Measurements from ENCODE around the gene ETV2.

The ETV2 gene

GRCh38 chr19:35628565-35629331 lies 12.8 kb upstream of the ETV2 start, which contains the start of gene RBM42:
Gene RBM42 (plus strand): TSS chr19:35629036. CDS start chr19:35629154, 118 bp downstream.
- DNase-seq (ENCODE audit: low read depth): peak; percentile 99
- TF ChIP-seq CTCF (IDR thresholded peaks at IDR 0.05; ENCODE audit: low read length, missing control alignments): no peak
- peak within 1 kb of the TSS; percentile 97 for H3K4me3 ChIP-seq (replicated peaks; ENCODE audit: low read depth, low read length)

DNA sequence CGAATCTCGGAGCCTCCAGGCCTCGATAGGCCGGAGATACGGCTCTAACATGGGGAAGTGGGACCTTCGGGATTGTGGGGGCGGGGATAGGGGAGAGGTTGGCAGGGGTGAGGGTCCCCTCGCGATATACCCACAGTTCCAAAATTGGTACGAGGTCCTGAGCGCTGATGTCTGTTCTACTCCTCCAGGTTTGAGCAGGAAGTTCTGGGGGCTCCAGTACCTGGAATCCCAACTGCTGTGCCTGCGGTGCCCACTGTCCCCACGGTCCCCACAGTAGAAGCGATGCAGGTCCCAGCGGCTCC lies 12.3 kb upstream of the ETV2 start:
- DNase-seq (ENCODE audit: low read depth): no peak
- no peak for TF ChIP-seq CTCF (IDR thresholded peaks at IDR 0.05; ENCODE audit: low read length, missing control alignments)

DNA sequence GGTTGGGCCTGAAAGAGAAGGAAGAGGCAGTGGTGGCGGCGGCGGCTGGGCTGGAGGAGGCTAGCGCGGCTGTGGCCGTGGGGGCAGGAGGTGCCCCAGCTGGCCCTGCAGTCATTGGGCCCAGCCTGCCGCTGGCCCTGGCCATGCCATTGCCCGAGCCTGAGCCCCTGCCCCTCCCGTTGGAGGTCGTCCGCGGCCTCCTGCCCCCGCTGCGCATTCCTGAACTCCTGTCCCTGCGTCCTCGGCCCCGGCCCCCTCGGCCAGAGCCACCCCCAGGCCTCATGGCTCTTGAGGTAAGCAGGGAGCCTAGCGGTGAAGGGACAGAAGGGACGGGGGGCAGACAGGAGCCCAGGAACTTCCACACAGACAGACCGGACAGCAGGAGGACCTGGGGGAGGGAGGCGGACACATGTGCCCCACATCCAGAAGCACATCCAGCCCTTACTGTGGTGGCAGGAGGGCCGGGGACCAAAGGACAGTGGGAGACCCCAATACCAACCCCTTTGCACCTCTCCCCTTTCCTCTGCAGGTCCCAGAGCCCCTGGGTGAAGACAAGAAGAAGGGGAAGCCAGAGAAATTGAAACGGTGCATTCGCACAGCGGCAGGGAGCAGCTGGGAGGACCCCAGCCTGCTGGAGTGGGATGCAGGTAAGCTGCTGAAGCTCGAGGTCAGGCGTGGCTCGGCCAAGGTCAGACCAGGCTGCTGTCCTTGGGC lies 7.7 kb upstream of the ETV2 start:
- H3K4me3 ChIP-seq (replicated peaks; ENCODE audit: low read depth, low read length): no peak overlapping the region
- DNase-seq (ENCODE audit: low read depth): no peak
- no peak for TF ChIP-seq CTCF (IDR thresholded peaks at IDR 0.05; ENCODE audit: low read length, missing control alignments)

More for the DNA sequence above, 12.3 kb upstream of the ETV2 start:
- H3K4me3 ChIP-seq (replicated peaks; ENCODE audit: low read depth, low read length): peak overlapping the region; percentile 97

DNA sequence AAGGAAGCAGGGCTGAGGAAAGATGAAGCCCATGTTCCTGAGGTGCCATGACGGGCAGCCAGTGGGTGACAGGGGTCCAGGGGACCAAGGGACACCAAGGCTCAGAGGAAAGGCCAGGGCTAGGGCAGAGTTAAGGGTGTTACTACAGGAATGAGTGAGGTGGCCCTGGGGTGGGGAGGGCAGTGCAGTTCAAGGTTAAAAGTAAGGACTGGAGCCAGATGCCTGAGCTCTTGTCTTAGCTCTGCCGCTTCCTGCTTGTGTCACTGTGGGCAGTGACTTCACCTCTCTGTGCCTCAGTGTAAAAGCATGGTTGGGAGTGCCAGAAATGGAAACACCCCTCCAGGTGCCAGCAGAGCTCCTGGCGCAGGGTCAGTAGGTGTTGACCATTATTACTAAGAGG lies 4.9 kb upstream of the ETV2 start:
- DNase-seq (ENCODE audit: low read depth): no peak
- no peak overlapping the region for H3K4me3 ChIP-seq (replicated peaks; ENCODE audit: low read depth, low read length)
- TF ChIP-seq CTCF (IDR thresholded peaks at IDR 0.05; ENCODE audit: low read length, missing control alignments): no peak

DNA sequence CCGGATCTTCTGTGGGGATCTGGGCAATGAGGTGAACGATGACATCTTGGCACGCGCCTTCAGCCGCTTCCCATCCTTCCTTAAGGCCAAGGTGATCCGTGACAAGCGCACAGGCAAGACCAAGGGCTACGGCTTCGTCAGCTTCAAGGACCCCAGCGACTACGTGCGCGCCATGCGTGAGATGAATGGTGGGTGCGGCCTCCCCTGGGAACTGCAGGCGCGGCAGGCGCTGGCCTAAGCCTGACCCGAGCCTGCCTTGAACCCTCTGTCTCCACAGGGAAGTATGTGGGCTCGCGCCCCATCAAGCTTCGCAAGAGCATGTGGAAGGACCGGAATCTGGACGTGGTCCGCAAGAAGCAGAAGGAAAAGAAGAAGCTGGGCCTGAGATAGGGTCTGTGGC lies 4.4 kb upstream of the ETV2 start:
- TF ChIP-seq CTCF (IDR thresholded peaks at IDR 0.05; ENCODE audit: low read length, missing control alignments): no peak
- no peak for DNase-seq (ENCODE audit: low read depth)
- H3K4me3 ChIP-seq (replicated peaks; ENCODE audit: low read depth, low read length): no peak overlapping the region

DNA sequence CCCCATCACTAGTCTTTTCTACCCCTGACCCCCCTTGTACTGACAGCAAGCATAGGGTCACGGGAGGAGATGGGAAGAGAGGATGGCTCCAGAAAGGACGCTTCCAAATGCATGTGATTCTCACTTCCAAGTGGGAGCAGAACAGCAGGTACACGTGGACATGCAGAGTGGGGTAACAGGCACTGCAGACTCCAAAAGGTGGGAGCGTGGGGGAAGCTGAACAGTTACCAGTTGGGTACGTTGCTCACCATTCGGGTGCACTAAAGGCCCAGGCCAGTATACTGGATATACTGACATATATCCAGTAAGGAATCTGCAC lies 2.3 kb upstream of the ETV2 start:
- no peak for DNase-seq (ENCODE audit: low read depth)
- TF ChIP-seq CTCF (IDR thresholded peaks at IDR 0.05; ENCODE audit: low read length, missing control alignments): no peak
- H3K4me3 ChIP-seq (replicated peaks; ENCODE audit: low read depth, low read length): no peak overlapping the region

- H3K4me3 ChIP-seq (replicated peaks; ENCODE audit: low read depth, low read length): no peak overlapping the region
- no peak for TF ChIP-seq CTCF (IDR thresholded peaks at IDR 0.05; ENCODE audit: low read length, missing control alignments)
- no peak for DNase-seq (ENCODE audit: low read depth)
Observed at GRCh38 chr19:35639863-35640262, 1.7 kb upstream of the ETV2 start.
